Urinary bladder (tissue), 2 donors: ENCODE results near the gene CNNM4. TPM values are rescaled to one million over a fixed set of nuclear protein-coding genes. Genes with fewer than 3 reads are reported as not detected.

Source experiments
- polyA plus RNA-seq: library from polyadenylated mRNA; stranded (reverse); fragments of 200-250 nt; gene quantifications from one replicate; pipeline ENCODE4 v1.2.3, GENCODE V29; 2013
- small RNA-seq: library from RNA; depleted of rRNA; stranded (forward); fragments of <200 nt; gene quantifications from one replicate; pipeline ENCODE3, GENCODE V24; 2014
- total RNA-seq: library from RNA; depleted of rRNA; stranded (reverse); fragments of >200 nt; gene quantifications from one replicate; pipeline ENCODE4 v1.2.3, GENCODE V29; 2014
- donor health status: healthy.

The CNNM4 gene
- total and polyA plus RNA-seq, 2 donors = 4.8 to 5.8 TPM

Small RNA genes within 50 kb of the gene (small RNA-seq; reads per million reads assigned to genes)
- 0.15 reads per million for gene MIR3127

Other genes with a start within 250 kb of the CNNM4 start
- 10.7 TPM for gene ARID5A, start 224.2 kb upstream of the CNNM4 start, total RNA-seq
- gene ARID5A, start 224.2 kb upstream of the CNNM4 start, polyA plus RNA-seq = 50.8 TPM
- 44.4 TPM for gene KANSL3, start 122.6 kb upstream of the CNNM4 start, total RNA-seq
- 34.7 TPM for gene KANSL3, start 122.6 kb upstream of the CNNM4 start, polyA plus RNA-seq
- 0.58 TPM for gene FER1L5, start 118.1 kb upstream of the CNNM4 start, total RNA-seq
- gene FER1L5, start 118.1 kb upstream of the CNNM4 start, polyA plus RNA-seq = 0.01 TPM
- gene LMAN2L, start 20.8 kb upstream of the CNNM4 start, total RNA-seq = 29.9 TPM
- 23.5 TPM for gene LMAN2L, start 20.8 kb upstream of the CNNM4 start, polyA plus RNA-seq
- gene CNNM3, start 55.4 kb downstream of the CNNM4 start, total RNA-seq = 18.0 TPM
- 14.6 TPM for gene CNNM3, start 55.4 kb downstream of the CNNM4 start, polyA plus RNA-seq
- 2.6 TPM for gene ANKRD23, start 83.1 kb downstream of the CNNM4 start, total RNA-seq
- gene ANKRD23, start 83.1 kb downstream of the CNNM4 start, polyA plus RNA-seq = 5.1 TPM
- gene ANKRD39, start 97.1 kb downstream of the CNNM4 start, total RNA-seq = 5.8 TPM
- gene ANKRD39, start 97.1 kb downstream of the CNNM4 start, polyA plus RNA-seq = 18.8 TPM
- gene SEMA4C, start 109.2 kb downstream of the CNNM4 start, total RNA-seq = 27.4 TPM
- 80.1 TPM for gene SEMA4C, start 109.2 kb downstream of the CNNM4 start, polyA plus RNA-seq
- not detected for gene FAM178B, start 225.7 kb downstream of the CNNM4 start, total RNA-seq
- gene FAM178B, start 225.7 kb downstream of the CNNM4 start, polyA plus RNA-seq = 4.7 TPM